Neural progenitor cell (in vitro differentiated cells): ENCODE results near the gene IL20RA. TPM values are rescaled to one million over a fixed set of nuclear protein-coding genes. Genes with fewer than 3 reads are reported as not detected.
A peak's percentile ranks its signal among the peaks of the same experiment; 100 is the strongest.

ENCODE experiments used
- DNase-seq: peaks from one replicate; pipeline ENCODE4 v3.0.0-alpha.2; 2016; ENCODE audit warnings: low spot score
- H2AFZ ChIP-seq: fragments of 200-600 bp; sonication (generic); replicated peaks from 2 replicates; pipeline ENCODE4 v1.6.1; 2016; ENCODE audit warnings: antibody characterized with exemption
- H3F3A ChIP-seq: fragments of 200-600 bp; sonication (generic); 2 replicates; pipeline ENCODE4 v1.6.1; 2016; ENCODE audit warnings: antibody characterized with exemption, low read depth
- H3K27ac ChIP-seq: fragments of 200-600 bp; sonication (generic); 2 replicates; pipeline ENCODE4 v1.5.1; 2016; ENCODE audit warnings: mild to moderate bottlenecking
- H3K27me3 ChIP-seq: fragments of 200-600 bp; sonication (generic); 2 replicates; pipeline ENCODE4 v1.6.1; 2016; ENCODE audit warnings: mild to moderate bottlenecking, moderate library complexity
- H3K36me3 ChIP-seq: fragments of 200-600 bp; sonication (generic); 2 replicates; pipeline ENCODE4 v1.5.1; 2016
- H3K4me1 ChIP-seq: fragments of 200-600 bp; sonication (generic); 2 replicates; pipeline ENCODE4 v1.6.1; 2016; ENCODE audit warnings: mixed run types
- H3K4me2 ChIP-seq: fragments of 200-600 bp; sonication (generic); 2 replicates; pipeline ENCODE4 v1.6.1; 2016
- H3K4me3 ChIP-seq: fragments of 200-600 bp; sonication (generic); 2 replicates; pipeline ENCODE4 v1.5.1; 2016
- H3K79me2 ChIP-seq: fragments of 200-600 bp; sonication (generic); 2 replicates; pipeline ENCODE4 v1.6.1; 2016; ENCODE audit warnings: low read depth
- H3K9ac ChIP-seq: fragments of 200-600 bp; sonication (generic); 2 replicates; pipeline ENCODE4 v1.6.1; 2016
- H3K9me3 ChIP-seq: fragments of 200-600 bp; sonication (generic); 2 replicates; pipeline ENCODE4 v1.5.1; 2016; ENCODE audit warnings: low read depth
- H4K20me1 ChIP-seq: fragments of 200-600 bp; sonication (generic); 2 replicates; pipeline ENCODE4 v1.6.1; 2016; ENCODE audit warnings: low read depth
- H3K27ac Mint-ChIP-seq: 3 replicates; pipeline ENCODE4 v1.8.0; 2021; ENCODE audit warnings: mixed read lengths
- H3K27me3 Mint-ChIP-seq: 2 replicates; pipeline ENCODE4 v1.8.0; 2022; ENCODE audit warnings: low read depth, mild to moderate bottlenecking, inconsistent platforms, moderate library complexity, mixed read lengths; ENCODE audit not compliant: insufficient read depth
- H3K36me3 Mint-ChIP-seq: 3 replicates; pipeline ENCODE4 v1.8.0; 2021; ENCODE audit warnings: mixed read lengths
- H3K4me1 Mint-ChIP-seq: 3 replicates; pipeline ENCODE4 v1.8.0; 2021; ENCODE audit warnings: mixed read lengths
- H3K4me3 Mint-ChIP-seq: 3 replicates; pipeline ENCODE4 v1.8.0; 2021; ENCODE audit warnings: mild to moderate bottlenecking, moderate library complexity, mixed read lengths
- H3K9me3 Mint-ChIP-seq: 3 replicates; pipeline ENCODE4 v1.8.0; 2020; ENCODE audit warnings: mixed read lengths
- CTCF ChIP-seq: fragments of 200-600 bp; sonication (generic); IDR thresholded peaks from 2 replicates; pipeline ENCODE4 v1.5.1; 2017; ENCODE audit warnings: antibody characterized with exemption, mild to moderate bottlenecking
- EZH2 ChIP-seq: fragments of 200-600 bp; sonication (generic); IDR thresholded peaks from 2 replicates; pipeline ENCODE4 v1.6.1; 2017; ENCODE audit warnings: antibody characterized with exemption, mild to moderate bottlenecking, moderate library complexity
- EZH2phosphoT487 ChIP-seq: fragments of 200-600 bp; sonication (generic); IDR thresholded peaks from 2 replicates; pipeline ENCODE4 v1.6.1; 2017; ENCODE audit warnings: antibody characterized with exemption
- total RNA-seq: library from RNA; depleted of rRNA; stranded (reverse); fragments of >200 nt; gene quantifications from 2 replicates; pipeline ENCODE4 v1.2.3, GENCODE V29; 2015; ENCODE audit warnings: low replicate concordance

IL20RA gene
- total RNA-seq, 1 donor from 2014 or later: not detected

GRCh38 chr6:137084865-137085617 lies 40.3 kb upstream of the IL20RA start:
- Mint-ChIP-seq H3K36me3 (no peaks in the 10 kb centered on the region), H3K4me3 (no peak overlapping the region), H3K27me3 (no peaks in the 10 kb centered on the region), H3K4me1 (peaks cover 5% of the 10 kb centered on the region), H3K27ac (no peak overlapping the region), H3K9me3 (no peaks in the 10 kb centered on the region)
- DNase-seq: no peak
- TF ChIP-seq EZH2 (no peak), CTCF (no peak), EZH2phosphoT487 (no peak)
- H3K4me3 ChIP-seq: no peak overlapping the region
- H3F3A ChIP-seq: no peaks in the 10 kb centered on the region
- no peaks in the 10 kb centered on the region for H3K9me3 ChIP-seq
- no peaks in the 10 kb centered on the region for H4K20me1 ChIP-seq
- H2AFZ ChIP-seq: no peak overlapping the region
- no peaks in the 10 kb centered on the region for H3K36me3 ChIP-seq
- H3K4me2 ChIP-seq: no peak overlapping the region
- no peaks in the 10 kb centered on the region for H3K79me2 ChIP-seq
- no peak overlapping the region for H3K27ac ChIP-seq
- no peak overlapping the region for H3K9ac ChIP-seq
- H3K4me1 ChIP-seq: peaks cover 10% of the 10 kb centered on the region
- H3K27me3 ChIP-seq: no peaks in the 10 kb centered on the region

GRCh38 chr6:137084090-137084489 lies 39.3 kb upstream of the IL20RA start:
- no peak overlapping the region for H3K27ac Mint-ChIP-seq
- TF ChIP-seq EZH2phosphoT487 (no peak), EZH2 (no peak), CTCF (no peak)
- DNase-seq: no peak
- Histone ChIP-seq H3F3A (no peaks in the 10 kb centered on the region), H3K79me2 (no peaks in the 10 kb centered on the region), H3K27ac (no peak overlapping the region), H2AFZ (no peak overlapping the region), H3K4me1 (peaks cover 10% of the 10 kb centered on the region), H3K9ac (no peak overlapping the region), H3K36me3 (no peaks in the 10 kb centered on the region), H3K4me2 (no peak overlapping the region), H3K27me3 (no peaks in the 10 kb centered on the region), H3K4me3 (no peak overlapping the region), H4K20me1 (no peaks in the 10 kb centered on the region), H3K9me3 (no peaks in the 10 kb centered on the region)
- H3K27me3 Mint-ChIP-seq: no peaks in the 10 kb centered on the region
- H3K36me3 Mint-ChIP-seq: no peaks in the 10 kb centered on the region
- no peaks in the 10 kb centered on the region for H3K9me3 Mint-ChIP-seq
- no peak overlapping the region for H3K4me3 Mint-ChIP-seq
- H3K4me1 Mint-ChIP-seq: peaks cover 5% of the 10 kb centered on the region

GRCh38 chr6:137081997-137082396 lies 37.2 kb upstream of the IL20RA start:
- no peaks in the 10 kb centered on the region for H3K36me3 ChIP-seq
- Mint-ChIP-seq H3K4me3 (no peak overlapping the region), H3K27ac (no peak overlapping the region), H3K27me3 (no peaks in the 10 kb centered on the region), H3K36me3 (no peaks in the 10 kb centered on the region), H3K9me3 (no peaks in the 10 kb centered on the region), H3K4me1 (peaks cover 5% of the 10 kb centered on the region)
- no peaks in the 10 kb centered on the region for H3K9me3 ChIP-seq
- H3K27ac ChIP-seq: no peak overlapping the region
- no peaks in the 10 kb centered on the region for H3K27me3 ChIP-seq
- H3K4me3 ChIP-seq: no peak overlapping the region
- H3K4me1 ChIP-seq: peaks cover 10% of the 10 kb centered on the region
- no peak overlapping the region for H2AFZ ChIP-seq
- H4K20me1 ChIP-seq: no peaks in the 10 kb centered on the region
- DNase-seq: no peak
- no peaks in the 10 kb centered on the region for H3K79me2 ChIP-seq
- H3K9ac ChIP-seq: no peak overlapping the region
- no peak overlapping the region for H3K4me2 ChIP-seq
- no peaks in the 10 kb centered on the region for H3F3A ChIP-seq
- no peak for TF ChIP-seq EZH2

- no peak for TF ChIP-seq CTCF
- no peak for TF ChIP-seq EZH2phosphoT487
- no peak for TF ChIP-seq EZH2
- DNase-seq: no peak
- Mint-ChIP-seq H3K36me3 (no peaks in the 10 kb centered on the region), H3K9me3 (no peaks in the 10 kb centered on the region), H3K4me3 (no peak overlapping the region), H3K27me3 (no peaks in the 10 kb centered on the region), H3K4me1 (peaks cover 5% of the 10 kb centered on the region), H3K27ac (no peak overlapping the region)
- Histone ChIP-seq H4K20me1 (no peaks in the 10 kb centered on the region), H3K9me3 (no peaks in the 10 kb centered on the region), H3F3A (no peaks in the 10 kb centered on the region), H3K36me3 (no peaks in the 10 kb centered on the region), H3K9ac (no peak overlapping the region), H3K27me3 (no peaks in the 10 kb centered on the region), H3K4me3 (no peak overlapping the region), H3K4me1 (peaks cover 10% of the 10 kb centered on the region), H3K27ac (no peak overlapping the region), H3K4me2 (no peak overlapping the region), H3K79me2 (no peaks in the 10 kb centered on the region), H2AFZ (peak overlapping the region; percentile 22)
Measured at GRCh38 chr6:137080711-137081110, 35.9 kb upstream of the IL20RA start.
